Stimulated activated effector memory CD8-positive, alpha-beta T cell treated with anti-CD3 and anti-CD28 coated beads, Interleukin-12 subunit alpha, Interleukin-12 subunit beta, amount 100 ng/mL, for 72 hours (primary cell): ENCODE data around the gene KRTAP4-2.
"Not testable (repeated sequence)": the region's sequence is repeated elsewhere in the genome, so short reads cannot be mapped to it uniquely, and the experiment has no call there.

Experiments
- ATAC-seq: fragments of 150-1000 bp; cut with Tn5 transposase; 2 replicates; pipeline ENCODE4 v1.10.0; 2021
- DNase-seq, 2 donors: peaks; one replicate each; pipeline ENCODE4 v3.0.0; 2021 to 2022; ENCODE audit warnings: low spot score in 2 of 2
- H3K27ac Mint-ChIP-seq: one replicate; pipeline ENCODE4 v1.8.0; 2022; ENCODE audit warnings: mild to moderate bottlenecking, mixed read lengths
- H3K36me3 Mint-ChIP-seq: one replicate; pipeline ENCODE4 v1.8.0; 2022; ENCODE audit warnings: mild to moderate bottlenecking, mixed read lengths
- H3K4me1 Mint-ChIP-seq: one replicate; pipeline ENCODE4 v1.8.0; 2022; ENCODE audit warnings: mixed read lengths
- H3K4me3 Mint-ChIP-seq: one replicate; pipeline ENCODE4 v1.8.0; 2022; ENCODE audit warnings: mild to moderate bottlenecking, mixed read lengths
- H3K9me3 Mint-ChIP-seq: one replicate; pipeline ENCODE4 v1.8.0; 2022; ENCODE audit warnings: mixed read lengths

The KRTAP4-2 gene

DNA sequence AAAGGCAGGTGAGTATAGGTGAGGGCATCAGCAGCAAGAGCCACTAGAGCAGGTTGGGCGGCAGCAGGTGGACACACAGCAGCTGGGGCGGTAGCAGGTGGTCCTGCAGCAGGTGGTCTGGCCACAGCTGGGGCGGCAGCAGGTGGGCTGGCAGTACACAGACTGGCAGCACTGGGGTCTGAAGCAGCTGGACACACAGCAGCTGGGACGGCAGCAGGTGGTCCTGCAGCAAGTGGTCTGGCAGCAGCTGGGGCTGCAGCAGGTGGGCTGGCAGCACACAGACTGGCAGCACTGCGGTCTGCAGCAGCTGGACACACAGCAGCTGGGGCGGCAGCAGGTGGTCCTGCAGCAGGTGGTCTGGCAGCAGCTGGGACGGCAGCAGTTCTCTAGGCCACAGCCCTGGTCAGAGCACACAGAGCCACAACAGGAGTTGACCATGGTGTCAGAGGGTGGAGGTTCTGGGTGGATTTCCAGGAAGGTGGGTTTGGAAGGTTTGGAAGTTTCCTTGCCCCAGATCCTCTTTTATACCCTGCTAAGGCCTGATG, at the start of gene KRTAP4-2:
Gene KRTAP4-2 (minus strand): TSS at position 495 of the 545 bp plus-strand sequence. CDS start 57 bp downstream, at position 438.
- Mint-ChIP-seq H3K4me1 (no peaks in the 10 kb centered on the region), H3K27ac (peak within 1 kb of the TSS; percentile 7), H3K4me3 (no peak within 1 kb of the TSS), H3K36me3 (no peaks in the 10 kb centered on the region), H3K9me3 (no peaks in the 10 kb centered on the region)
- DNase-seq = no peak
- no peak for ATAC-seq

- H3K4me1 Mint-ChIP-seq, H3K9me3 Mint-ChIP-seq, DNase-seq, H3K4me3 Mint-ChIP-seq, H3K36me3 Mint-ChIP-seq, H3K27ac Mint-ChIP-seq, ATAC-seq: not testable (repeated sequence)
Measured at GRCh38 chr17:41226598-41227095, 48.6 kb upstream of the KRTAP4-2 start, which contains the start of gene KRTAP9-2. Gene KRTAP9-2, plus strand, starts transcription at chr17:41226648. Its CDS starts 7 bp downstream, at chr17:41226655.

- peaks cover 6% of the 10 kb centered on the region for H3K4me1 Mint-ChIP-seq
- no peaks in the 10 kb centered on the region for H3K9me3 Mint-ChIP-seq
- ATAC-seq = no peak
- no peaks in the 10 kb centered on the region for H3K36me3 Mint-ChIP-seq
- no peak overlapping the region for H3K4me3 Mint-ChIP-seq
- DNase-seq = no peak
- no peak overlapping the region for H3K27ac Mint-ChIP-seq
Measured at GRCh38 chr17:41226051-41226450, 48.0 kb upstream of the KRTAP4-2 start.

DNA sequence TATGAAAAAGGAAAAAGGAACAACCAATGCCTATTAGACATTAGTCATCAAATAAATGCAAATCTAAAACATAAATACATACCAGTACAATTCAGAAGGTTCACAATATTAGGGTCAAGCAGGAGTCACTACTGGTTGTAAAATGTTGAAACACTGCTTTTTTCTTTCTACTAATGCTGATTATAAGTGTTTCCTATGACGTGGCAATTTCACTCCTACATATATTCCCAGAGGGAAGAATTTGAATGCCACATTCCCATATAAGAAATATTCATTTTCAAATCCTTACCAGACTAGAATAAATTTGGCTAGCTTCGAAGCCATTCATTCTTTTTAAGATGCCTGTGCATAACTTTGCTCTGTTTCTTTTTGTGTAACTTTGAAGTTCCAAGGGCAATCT, 45.8 kb upstream of the KRTAP4-2 start:
- no peak for DNase-seq
- H3K9me3 Mint-ChIP-seq = peaks cover 6% of the 10 kb centered on the region
- no peak overlapping the region for H3K27ac Mint-ChIP-seq
- no peaks in the 10 kb centered on the region for H3K36me3 Mint-ChIP-seq
- no peak overlapping the region for H3K4me3 Mint-ChIP-seq
- no peaks in the 10 kb centered on the region for H3K4me1 Mint-ChIP-seq
- ATAC-seq = no peak

DNA sequence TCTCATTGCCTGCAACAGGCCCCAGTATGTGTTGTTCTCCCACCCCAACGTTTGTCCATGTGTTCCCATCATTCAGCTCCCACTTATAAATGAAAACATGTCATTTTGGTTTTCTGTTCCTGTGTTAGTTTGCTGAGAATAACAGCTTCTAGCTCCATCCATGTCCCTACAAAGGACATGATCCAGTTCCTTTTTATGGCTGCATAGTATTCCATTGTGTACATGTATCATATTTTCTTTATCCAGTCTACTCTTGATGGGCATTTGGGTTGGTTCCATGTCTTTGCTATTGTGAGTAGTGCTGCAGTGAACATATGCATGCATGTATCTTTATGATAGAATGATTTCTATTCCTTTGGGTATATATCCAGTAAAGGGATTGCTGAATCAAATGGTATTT, 37.7 kb upstream of the KRTAP4-2 start:
- no peak overlapping the region for H3K27ac Mint-ChIP-seq
- DNase-seq (no peak), ATAC-seq (no peak)
- no peaks in the 10 kb centered on the region for H3K4me1 Mint-ChIP-seq
- peaks cover 6% of the 10 kb centered on the region for H3K9me3 Mint-ChIP-seq
- H3K36me3 Mint-ChIP-seq = no peaks in the 10 kb centered on the region
- H3K4me3 Mint-ChIP-seq = no peak overlapping the region

- no peak overlapping the region for H3K27ac Mint-ChIP-seq
Measured at GRCh38 chr17:41212524-41213169, 34.6 kb upstream of the KRTAP4-2 start.

DNA sequence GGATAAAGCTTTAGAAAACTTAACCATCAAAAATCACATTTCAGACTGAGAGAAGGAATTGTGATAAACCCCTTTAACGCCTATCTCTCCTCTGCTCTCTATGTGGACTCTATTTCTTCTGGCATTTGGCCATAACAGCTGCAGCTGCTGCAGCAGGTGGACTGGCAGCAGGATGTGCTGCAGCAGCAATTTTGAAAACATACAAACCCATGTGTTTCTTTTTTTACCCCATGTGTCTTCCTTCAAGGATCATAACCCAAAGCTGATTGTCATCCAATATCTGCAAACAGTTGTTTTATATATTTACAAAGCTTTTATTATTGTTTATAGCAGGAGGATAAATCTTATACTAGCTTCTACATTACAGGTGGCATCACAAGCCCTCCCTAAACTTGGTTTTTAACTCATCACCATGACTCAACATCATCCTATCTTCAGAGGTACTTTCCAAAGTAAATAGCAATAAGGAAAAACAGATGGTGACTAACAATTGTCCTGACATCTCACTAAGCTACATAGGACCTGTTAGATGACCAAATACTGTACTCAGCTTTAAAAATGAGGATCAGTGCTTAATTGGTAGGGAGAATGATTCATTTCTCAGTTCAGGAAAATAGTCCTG, 33.9 kb upstream of the KRTAP4-2 start:
- no peak overlapping the region for H3K27ac Mint-ChIP-seq
- no peak for DNase-seq

More at GRCh38 chr17:41212524-41213169, 34.6 kb upstream of the KRTAP4-2 start:
- H3K9me3 Mint-ChIP-seq = no peaks in the 10 kb centered on the region
- ATAC-seq (no peak), DNase-seq (no peak)
- H3K4me1 Mint-ChIP-seq = no peaks in the 10 kb centered on the region
- no peaks in the 10 kb centered on the region for H3K36me3 Mint-ChIP-seq
- no peak overlapping the region for H3K4me3 Mint-ChIP-seq

GRCh38 chr17:41199421-41200078, 21.5 kb upstream of the KRTAP4-2 start:
- Mint-ChIP-seq H3K27ac (no peak overlapping the region), H3K4me3 (no peak overlapping the region), H3K9me3 (no peaks in the 10 kb centered on the region), H3K36me3 (no peaks in the 10 kb centered on the region), H3K4me1 (no peaks in the 10 kb centered on the region)
- ATAC-seq = no peak
- DNase-seq = no peak

More for the DNA sequence above, 33.9 kb upstream of the KRTAP4-2 start:
- no peaks in the 10 kb centered on the region for H3K4me1 Mint-ChIP-seq
- peak; percentile 73 for ATAC-seq
- no peaks in the 10 kb centered on the region for H3K36me3 Mint-ChIP-seq
- H3K9me3 Mint-ChIP-seq = no peaks in the 10 kb centered on the region
- no peak overlapping the region for H3K4me3 Mint-ChIP-seq

GRCh38 chr17:41196068-41196467, 18.0 kb upstream of the KRTAP4-2 start:
- Mint-ChIP-seq H3K36me3 (no peaks in the 10 kb centered on the region), H3K4me1 (no peaks in the 10 kb centered on the region), H3K27ac (no peak overlapping the region), H3K4me3 (no peak overlapping the region), H3K9me3 (no peaks in the 10 kb centered on the region)
- no peak for DNase-seq
- no peak for ATAC-seq

GRCh38 chr17:41190328-41190727, 12.3 kb upstream of the KRTAP4-2 start:
- no peaks in the 10 kb centered on the region for H3K9me3 Mint-ChIP-seq
- no peaks in the 10 kb centered on the region for H3K36me3 Mint-ChIP-seq
- no peak overlapping the region for H3K27ac Mint-ChIP-seq
- no peak for DNase-seq
- no peak overlapping the region for H3K4me3 Mint-ChIP-seq
- H3K4me1 Mint-ChIP-seq = no peaks in the 10 kb centered on the region
- no peak for ATAC-seq

GRCh38 chr17:41189837-41190318, 11.9 kb upstream of the KRTAP4-2 start, which contains the start of gene KRTAP9-1:
Gene KRTAP9-1, plus strand, starts transcription at chr17:41189887. Its CDS starts 0 bp downstream, at chr17:41189887.
- H3K9me3 Mint-ChIP-seq, DNase-seq, H3K4me1 Mint-ChIP-seq, H3K36me3 Mint-ChIP-seq, H3K27ac Mint-ChIP-seq, H3K4me3 Mint-ChIP-seq, ATAC-seq: not testable (repeated sequence)

DNA sequence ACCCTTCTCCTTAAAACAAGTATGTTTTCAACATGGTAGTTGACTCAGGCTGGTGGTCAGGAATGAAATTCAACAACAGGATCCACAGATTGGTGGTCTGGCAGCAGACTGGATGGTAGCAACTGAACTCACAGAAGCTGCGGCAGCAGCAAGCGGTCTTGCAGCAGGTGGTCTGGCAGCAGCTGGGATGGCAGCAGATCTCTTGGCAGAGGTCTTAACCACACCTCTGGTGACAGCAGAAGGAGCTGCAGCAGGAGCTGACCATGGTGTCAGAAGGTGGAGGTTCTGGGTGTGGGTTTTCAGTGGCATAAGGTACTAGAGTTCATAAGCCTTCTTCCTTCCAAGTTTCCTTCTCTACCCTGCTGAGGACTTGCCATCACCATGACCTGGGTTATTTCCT, 8.9 kb upstream of the KRTAP4-2 start:
- ATAC-seq (no peak), DNase-seq (no peak)
- Mint-ChIP-seq H3K27ac (no peak overlapping the region), H3K36me3 (no peaks in the 10 kb centered on the region), H3K4me1 (no peaks in the 10 kb centered on the region), H3K9me3 (no peaks in the 10 kb centered on the region), H3K4me3 (no peak overlapping the region)

- Mint-ChIP-seq H3K36me3 (no peaks in the 10 kb centered on the region), H3K9me3 (no peaks in the 10 kb centered on the region), H3K27ac (no peak overlapping the region), H3K4me3 (no peak overlapping the region), H3K4me1 (no peaks in the 10 kb centered on the region)
- ATAC-seq (peak; percentile 42), DNase-seq (no peak)
Measured at GRCh38 chr17:41185001-41185400, 7.0 kb upstream of the KRTAP4-2 start.

- Mint-ChIP-seq H3K27ac (no peak within 1 kb of the TSS), H3K4me1 (no peaks in the 10 kb centered on the region), H3K4me3 (no peak within 1 kb of the TSS), H3K9me3 (no peaks in the 10 kb centered on the region), H3K36me3 (no peaks in the 10 kb centered on the region)
- no peak for DNase-seq
- no peak for ATAC-seq
Measured at GRCh38 chr17:41184480-41184961, 6.5 kb upstream of the KRTAP4-2 start, which contains the start of gene KRTAP4-1. Gene KRTAP4-1, minus strand, starts transcription at chr17:41184911. Its CDS starts 57 bp downstream, at chr17:41184854.
